Measurements from ENCODE around the gene BHMT. TPM values are rescaled to one million over a fixed set of nuclear protein-coding genes. Genes with fewer than 3 reads are reported as not detected.

Gene BHMT, protein sequence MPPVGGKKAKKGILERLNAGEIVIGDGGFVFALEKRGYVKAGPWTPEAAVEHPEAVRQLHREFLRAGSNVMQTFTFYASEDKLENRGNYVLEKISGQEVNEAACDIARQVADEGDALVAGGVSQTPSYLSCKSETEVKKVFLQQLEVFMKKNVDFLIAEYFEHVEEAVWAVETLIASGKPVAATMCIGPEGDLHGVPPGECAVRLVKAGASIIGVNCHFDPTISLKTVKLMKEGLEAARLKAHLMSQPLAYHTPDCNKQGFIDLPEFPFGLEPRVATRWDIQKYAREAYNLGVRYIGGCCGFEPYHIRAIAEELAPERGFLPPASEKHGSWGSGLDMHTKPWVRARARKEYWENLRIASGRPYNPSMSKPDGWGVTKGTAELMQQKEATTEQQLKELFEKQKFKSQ
- polyA plus RNA-seq (ENCODE audit: insufficient read length): 0.15 TPM

DNA sequence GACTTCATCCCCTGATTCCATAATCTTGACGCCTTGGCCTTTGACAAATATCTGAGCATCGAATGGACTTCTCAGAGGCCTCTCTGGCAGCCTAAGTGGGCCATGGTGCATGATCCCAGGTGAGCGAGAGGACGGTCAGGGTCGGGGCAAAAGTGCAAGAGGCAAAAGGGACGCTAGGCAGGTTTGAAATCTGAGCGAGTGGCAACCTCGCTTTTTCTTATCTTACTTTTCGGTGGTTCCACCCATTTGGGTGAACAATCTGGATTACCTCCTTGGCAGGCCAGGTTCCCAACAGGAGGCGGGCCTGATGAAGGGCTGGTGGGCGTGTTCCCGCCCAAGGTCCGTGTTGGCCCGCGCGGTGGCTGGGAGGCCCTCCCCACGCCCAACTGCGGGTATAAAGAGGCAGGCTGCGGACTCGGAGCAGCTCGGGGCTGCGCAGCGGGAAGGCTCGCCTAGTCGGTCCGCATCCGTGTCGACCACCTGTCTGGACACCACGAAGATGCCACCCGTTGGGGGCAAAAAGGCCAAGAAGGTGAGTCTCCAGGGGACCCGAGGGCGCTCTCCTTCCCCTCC, at the start of gene BHMT:
TSS of gene BHMT (plus strand) at position 423 of the 573 bp plus-strand sequence. CDS start at position 500, 77 bp downstream.
- no peak for DNase-seq (ENCODE audit: low read depth)

DNA sequence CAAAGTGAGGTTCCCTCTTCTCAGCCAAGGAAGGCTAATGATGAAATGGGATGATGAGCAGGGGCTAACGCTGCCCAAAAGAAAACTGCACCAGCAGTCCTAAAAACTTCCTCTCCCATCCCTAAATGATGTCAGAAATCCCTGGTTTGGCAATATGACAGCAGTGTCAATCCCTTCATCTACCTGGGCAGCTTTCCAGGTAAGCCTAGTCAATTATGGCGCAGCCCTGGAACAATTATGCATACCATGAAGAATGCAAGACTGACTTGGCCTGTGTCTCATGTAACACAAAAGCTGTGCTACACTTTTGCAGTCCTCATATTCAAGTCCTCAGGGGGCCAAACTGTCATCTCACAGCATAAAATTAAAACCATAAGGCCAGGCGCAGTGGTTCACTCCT, 49.2 kb upstream of the BHMT start:
- DNase-seq (ENCODE audit: low read depth): no peak

- DNase-seq (ENCODE audit: low read depth): no peak
These were observed 41.9 kb upstream of the BHMT start, which contains the start of the genes BHMT2 and DMGDH for GRCh38 chr5:79069488-79070349. BHMT2 (plus strand) TSS chr5:79069767; CDS start chr5:79069783, 16 bp downstream. DMGDH (minus strand) TSS chr5:79069674; CDS start chr5:79069620, 54 bp downstream.

DNA sequence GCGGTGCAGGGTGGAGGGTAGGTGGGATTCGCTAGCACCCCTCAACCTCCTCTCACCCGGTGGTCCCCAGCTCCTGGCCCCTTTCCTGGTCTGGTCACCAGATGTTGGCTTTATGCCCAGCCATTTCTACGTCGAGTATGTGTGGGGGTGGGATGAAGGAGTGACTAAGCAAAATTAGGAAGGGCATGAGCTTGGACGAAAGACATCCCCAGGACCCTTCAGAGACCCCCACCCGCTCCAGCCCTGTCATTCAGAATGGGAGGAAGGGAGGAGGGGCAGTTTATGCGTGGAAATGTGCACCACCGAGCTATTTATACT, 41.3 kb upstream of the BHMT start:
- no peak for DNase-seq (ENCODE audit: low read depth)

GRCh38 chr5:79074641-79075040, 37.0 kb upstream of the BHMT start:
- DNase-seq (ENCODE audit: low read depth): no peak

DNA sequence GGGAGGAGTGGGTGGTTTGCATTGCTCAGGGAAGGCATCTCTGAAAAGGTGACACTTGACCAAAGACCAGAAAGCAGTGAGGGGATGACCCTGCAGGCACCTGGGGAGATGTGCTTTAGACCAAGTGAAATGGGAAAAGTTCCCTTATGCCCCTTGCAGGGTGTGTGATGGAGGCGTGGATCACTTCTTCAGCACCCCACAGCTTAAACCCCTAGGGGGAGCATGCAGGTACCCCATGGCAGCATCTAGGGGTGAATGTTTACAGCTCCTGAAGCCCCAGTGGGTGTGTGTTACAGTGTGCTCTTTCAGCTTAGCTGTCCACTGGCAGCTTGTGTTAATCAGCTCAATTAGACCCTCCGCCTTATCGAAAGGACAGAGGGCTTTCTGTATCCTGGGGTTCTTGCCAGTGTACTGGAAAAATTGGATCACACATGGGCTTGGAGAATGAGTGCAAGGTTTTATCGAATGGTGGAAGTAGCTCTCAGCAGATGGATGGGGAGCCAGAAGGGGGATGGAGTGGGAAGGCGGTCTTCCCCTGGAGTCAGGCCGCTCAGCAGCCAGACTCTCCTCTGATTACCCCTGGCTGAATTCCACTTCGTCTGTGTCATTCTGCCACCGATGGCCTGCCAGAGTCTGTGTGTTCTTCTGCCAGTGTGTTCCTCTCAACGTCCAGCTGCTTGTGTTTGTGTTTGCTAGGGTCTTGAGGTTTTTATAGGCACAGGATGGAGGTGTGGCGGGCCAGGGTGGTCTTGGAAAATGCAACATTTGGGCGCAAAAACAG, 35.8 kb upstream of the BHMT start:
- no peak for DNase-seq (ENCODE audit: low read depth)

DNA sequence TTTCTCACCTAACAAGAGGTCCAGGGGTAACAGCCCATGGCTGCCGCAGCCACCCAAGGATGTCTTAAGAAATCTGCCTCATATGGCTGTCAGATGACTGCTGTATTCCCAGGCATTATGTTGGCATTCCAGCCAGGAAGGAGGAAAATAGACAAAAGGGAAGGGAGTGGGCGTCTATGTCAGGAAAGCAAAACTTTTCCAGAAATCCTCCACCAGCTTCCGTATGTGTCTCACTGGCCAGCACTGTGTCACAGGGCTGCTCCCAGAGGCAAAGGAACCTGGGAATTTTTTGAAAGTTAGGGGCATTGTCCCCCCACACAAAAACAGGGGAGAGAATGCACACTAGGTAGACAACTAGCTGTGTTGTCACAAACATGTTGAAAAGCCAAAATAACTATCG, 34.8 kb upstream of the BHMT start:
- no peak for DNase-seq (ENCODE audit: low read depth)

DNA sequence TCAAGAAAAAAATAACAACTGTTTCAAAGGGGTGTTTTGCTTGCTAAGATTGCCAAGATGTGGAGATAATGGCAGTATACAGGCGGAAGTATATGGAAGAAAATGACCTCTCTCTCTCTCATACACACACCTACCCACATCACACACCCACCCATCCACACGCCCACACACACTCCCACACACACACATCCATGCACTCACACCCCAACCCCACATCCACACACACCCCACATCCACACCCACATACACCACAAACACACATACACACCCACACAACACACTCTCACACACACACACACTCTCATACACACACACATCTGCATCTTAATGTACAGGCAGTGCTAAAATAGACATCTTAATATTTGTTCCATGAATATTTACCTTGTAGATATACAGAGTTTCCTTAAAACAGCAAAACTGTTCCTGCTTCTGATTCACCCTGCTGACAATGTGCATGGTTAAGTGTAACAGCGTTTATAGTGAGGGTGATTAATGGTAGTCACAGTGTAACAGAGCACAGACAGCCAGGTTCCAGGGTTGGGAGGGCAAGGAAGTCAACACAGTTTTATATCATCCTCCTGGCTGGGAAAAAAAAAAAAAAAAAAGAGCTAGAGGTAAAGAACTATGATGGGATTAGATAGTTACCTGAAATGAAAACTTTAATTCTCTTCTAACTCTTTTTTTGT, 33.8 kb upstream of the BHMT start:
- no peak for DNase-seq (ENCODE audit: low read depth)

DNA sequence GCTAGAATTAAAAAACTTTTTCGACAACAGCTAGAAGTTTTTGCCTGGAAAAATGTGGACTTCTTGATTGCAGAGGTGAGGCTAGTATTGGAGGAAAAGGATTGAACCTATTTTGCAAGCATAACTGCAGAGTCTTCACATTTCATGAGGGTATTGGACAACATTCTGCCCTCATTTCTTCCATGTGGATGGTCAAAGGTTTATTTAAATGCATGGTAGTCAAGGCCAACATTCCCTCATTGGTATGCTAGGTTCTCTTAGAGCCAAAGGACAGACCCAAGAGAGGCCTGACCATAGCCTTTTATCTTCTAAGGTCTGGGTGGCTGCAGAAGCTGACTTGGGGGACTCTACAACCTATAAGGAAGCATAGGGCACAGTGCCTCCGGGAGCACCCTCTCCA, 30.8 kb upstream of the BHMT start:
- DNase-seq (ENCODE audit: low read depth): no peak

DNA sequence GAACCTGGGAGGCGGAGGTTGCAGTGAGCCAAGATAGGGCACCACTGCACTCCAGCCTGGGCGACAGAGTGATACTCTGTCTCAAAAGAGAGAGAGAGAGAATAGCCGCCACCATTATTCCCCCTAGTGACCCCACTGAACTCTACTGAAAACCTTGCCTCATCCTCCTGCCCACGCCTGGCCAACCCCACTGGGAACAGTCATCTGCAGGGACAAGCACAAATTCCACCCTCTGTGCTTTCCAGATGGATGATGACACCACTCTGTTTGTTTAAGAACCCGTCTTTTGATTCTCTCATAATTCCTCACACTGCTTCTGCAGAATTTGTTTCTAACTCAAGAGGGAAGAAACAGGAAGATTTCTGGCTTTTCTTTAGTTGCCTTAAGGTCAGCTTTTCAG, 29.8 kb upstream of the BHMT start:
- no peak for DNase-seq (ENCODE audit: low read depth)

GRCh38 chr5:79086116-79086515, 25.5 kb upstream of the BHMT start:
- DNase-seq (ENCODE audit: low read depth): no peak

- DNase-seq (ENCODE audit: low read depth): no peak
These were observed 23.1 kb upstream of the BHMT start for GRCh38 chr5:79088507-79088906.

DNA sequence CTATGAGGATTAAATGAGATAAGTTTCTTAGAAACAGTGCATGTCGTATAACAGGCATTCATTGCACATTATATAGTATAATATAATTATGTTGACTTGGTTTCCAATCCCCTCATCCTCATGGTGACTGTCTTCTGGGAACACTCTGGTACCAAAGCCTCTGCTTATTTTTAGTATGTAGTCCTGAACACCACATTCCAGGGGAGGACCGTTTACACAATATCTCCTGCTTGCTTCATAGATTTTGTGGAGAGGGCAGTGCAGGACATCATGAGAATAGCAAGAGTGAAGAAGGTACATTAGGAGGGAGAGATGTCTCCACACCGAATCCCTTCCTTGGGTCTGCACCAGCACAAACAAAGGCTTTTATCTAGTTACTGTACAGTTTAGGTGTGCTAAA, 20.5 kb upstream of the BHMT start:
- no peak for DNase-seq (ENCODE audit: low read depth)

DNA sequence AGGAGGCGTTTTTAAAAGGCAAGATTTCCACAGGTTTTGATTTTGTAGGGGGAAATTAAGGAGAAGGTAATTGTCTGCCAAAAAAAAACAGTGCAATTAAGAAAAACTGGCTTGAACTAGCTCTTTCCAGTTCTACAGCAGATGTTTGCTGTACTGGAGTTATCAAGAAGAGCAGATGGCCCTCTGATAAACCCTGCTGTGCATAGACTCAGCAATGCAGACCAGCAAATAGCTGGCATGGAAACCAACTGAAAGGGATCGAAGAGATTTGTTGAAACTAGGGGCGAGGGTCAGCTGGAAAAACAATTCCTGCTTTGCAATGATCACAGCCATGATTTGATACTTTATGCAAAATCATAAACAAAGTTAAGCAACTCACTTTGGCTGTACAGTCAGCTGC, 17.8 kb upstream of the BHMT start:
- DNase-seq (ENCODE audit: low read depth): no peak

DNA sequence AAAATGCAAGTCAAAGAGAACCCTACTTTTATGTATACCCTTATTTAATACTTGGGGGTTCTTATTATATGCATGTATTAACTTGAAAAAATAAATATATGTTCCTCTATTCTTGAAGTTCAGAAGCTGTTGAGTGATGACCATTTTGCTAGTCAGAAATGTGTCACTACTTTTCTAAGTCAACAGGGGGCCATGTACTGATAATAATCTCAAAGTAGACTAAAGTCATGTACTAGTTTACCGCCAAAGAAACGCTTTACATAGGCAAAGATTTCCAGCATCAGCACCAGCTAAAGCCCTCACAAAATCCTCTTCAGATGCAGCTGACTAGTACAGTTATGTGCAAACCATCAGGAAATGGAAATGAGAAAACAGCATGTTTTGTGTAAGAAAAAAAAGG, 5.7 kb upstream of the BHMT start:
- DNase-seq (ENCODE audit: low read depth): no peak

DNA sequence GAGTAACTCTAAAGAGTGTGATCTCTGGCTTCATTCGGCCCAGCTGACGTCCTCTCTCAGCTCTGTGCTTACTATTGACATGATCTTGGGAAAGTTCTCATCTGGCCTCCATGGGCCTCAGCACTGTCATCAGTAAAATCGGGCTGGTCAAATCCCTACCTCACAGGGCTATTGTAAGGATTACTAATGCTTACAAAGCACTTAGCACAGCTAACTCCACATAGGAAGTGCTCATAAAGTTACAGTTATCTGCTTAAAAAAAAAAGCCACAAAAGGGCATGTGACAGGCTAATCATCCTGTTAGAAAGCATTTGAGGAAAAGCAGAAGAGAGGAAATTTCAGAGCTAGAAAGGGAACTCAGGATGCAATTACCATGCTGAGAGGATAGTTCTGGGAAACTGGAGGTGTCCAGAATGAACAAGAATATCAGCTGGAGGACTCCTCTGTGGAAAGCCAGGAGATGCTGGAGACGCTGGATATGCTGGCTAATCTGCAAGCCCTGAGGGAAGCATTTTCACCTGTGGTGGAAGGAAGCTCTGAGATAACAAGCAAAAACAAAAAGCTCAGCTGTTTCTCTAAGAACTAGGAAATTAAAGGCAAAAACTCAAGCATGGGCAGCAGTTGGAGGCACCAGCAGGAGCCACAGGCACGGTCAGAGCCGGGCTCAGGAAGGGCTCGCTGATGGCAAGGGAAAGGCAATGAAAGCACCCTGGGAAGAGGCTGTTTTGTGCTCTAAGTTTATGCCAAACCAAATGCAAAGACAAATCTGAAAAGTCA, 4.4 kb upstream of the BHMT start:
- no peak for DNase-seq (ENCODE audit: low read depth)

- no peak for DNase-seq (ENCODE audit: low read depth)
These were observed 3.5 kb upstream of the BHMT start for GRCh38 chr5:79108086-79108485.

DNA sequence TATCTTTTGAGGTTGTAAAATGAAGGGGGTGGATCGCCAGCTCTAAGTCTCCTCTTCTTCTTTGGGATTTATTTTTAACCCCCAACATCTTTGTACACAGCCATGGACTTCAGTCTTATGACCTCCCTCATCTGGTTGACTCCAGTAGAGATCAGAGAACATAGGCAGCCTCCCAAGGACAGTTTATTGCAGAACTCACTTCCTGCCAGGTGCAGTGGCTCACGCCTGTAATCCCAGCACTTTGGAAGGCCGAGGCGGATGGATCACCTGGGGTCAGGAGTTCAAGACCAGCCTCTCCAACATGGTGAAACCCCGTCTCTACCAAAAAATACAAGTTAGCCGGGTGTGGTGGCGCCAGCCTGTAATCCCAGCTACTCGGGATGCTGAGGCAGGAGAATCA, 2.8 kb upstream of the BHMT start:
- no peak for DNase-seq (ENCODE audit: low read depth)

DNA sequence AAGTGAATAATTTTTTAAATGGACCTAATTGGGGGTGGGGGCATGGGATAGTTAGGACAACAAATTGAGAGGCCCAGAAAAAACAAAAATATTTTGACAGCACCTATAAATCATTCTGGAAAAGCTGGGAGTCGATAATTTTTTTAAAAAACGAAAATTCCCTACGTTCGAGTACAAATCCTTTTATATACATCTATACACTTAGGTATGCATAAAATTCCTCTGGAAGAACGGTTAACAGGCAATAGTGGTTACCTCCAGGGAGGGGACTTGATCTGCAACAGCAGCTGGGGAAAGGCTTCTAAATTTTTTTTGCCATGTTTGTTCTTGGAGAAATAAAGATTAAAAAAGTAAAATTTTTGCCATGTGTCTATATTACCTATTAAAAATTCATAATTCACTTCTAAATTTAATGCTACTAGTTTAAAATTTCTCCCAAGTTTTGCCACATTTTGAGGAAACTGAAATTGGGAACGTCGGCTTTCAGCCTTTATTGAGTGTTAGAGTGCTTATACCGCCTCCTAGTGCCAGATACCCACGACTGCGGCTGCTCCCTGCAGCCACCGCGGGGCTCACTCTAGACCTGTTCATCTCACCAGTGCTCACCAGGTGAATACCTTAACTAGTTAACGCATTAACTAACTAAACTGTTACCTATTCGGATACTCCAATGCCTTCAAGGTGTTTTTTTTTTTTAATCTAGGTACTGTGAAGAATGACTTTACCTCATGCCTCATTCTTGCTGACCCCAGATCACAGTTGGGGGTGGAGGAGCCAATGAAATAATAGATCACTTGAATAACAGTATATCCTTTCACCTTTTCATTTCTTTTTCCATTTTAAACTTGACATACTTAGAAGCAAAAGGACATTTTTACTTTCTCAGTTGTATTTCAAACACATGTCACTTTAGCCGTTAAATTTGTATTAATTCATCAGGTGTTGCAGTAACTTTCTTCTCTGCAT, 1.8 kb upstream of the BHMT start:
- no peak for DNase-seq (ENCODE audit: low read depth)

Data from forelimb muscle (tissue), 1 donor.